Measurements from ENCODE around the gene PSG4. TPM values are rescaled to one million over a fixed set of nuclear protein-coding genes. Genes with fewer than 3 reads are reported as not detected.
"Not testable (repeated sequence)": the region's sequence is repeated elsewhere in the genome, so short reads cannot be mapped to it uniquely, and the experiment has no call there.

Gene PSG4
- total and polyA plus RNA-seq, 2 of the 8 experiments (the other 6 are each of a cell fraction or from before 2014, with no cell fraction given) = not detected

- 86% methylated on average over 1 of the region's 1 CpG; no CpG with 5 or more reads in 1 of the 2 experiments for WGBS, 2 experiments (ENCODE audit: extremely low coverage in 1 of 2, insufficient coverage in 1 of 2, insufficient read length in 1 of 2, insufficient replicate concordance in 2 of 2, low coverage in 1 of 2, low lambda C conversion rate in 2 of 2, missing lambda C conversion rate in 1 of 2)
- H4K20me1 ChIP-seq (replicated peaks in 1 of 2; ENCODE audit: control insufficient read depth in 1 of 2, insufficient read depth in 2 of 2, low read length in 2 of 2); H2BK12ac ChIP-seq (ENCODE audit: low read depth, low read length); H3K18ac ChIP-seq (ENCODE audit: extremely low read depth, low read length); H3K36me3 ChIP-seq (ENCODE audit: control insufficient read depth in 2 of 4, insufficient read depth in 4 of 4, low read length in 3 of 4); H3K27me3 ChIP-seq (replicated peaks in 1 of 4; ENCODE audit: control insufficient read depth in 3 of 4, extremely low read depth in 1 of 4, insufficient read depth in 3 of 4, low read length in 3 of 4); H3K56ac ChIP-seq (replicated peaks; ENCODE audit: insufficient read length, low read depth, low read length); H3K4ac ChIP-seq (replicated peaks; ENCODE audit: insufficient read length, low read depth, low read length); H4K91ac ChIP-seq (replicated peaks; ENCODE audit: insufficient read length, low read length); H4K5ac ChIP-seq (ENCODE audit: insufficient read length, low read depth, low read length); H3K4me2 ChIP-seq (ENCODE audit: insufficient read depth in 1 of 2, low read depth in 2 of 2, low read length in 2 of 2); H3K23ac ChIP-seq (ENCODE audit: insufficient read length); H3K4me3 ChIP-seq (ENCODE audit: extremely low read depth in 1 of 4, insufficient read depth in 2 of 4, low read depth in 3 of 4, low read length in 4 of 4); DNase-seq (ENCODE audit: low read depth in 1 of 2, low spot score in 2 of 2); H3K79me2 ChIP-seq (ENCODE audit: control insufficient read depth in 1 of 2, insufficient read depth in 2 of 2, low read length in 2 of 2); H3K79me1 ChIP-seq (ENCODE audit: low read depth, low read length); H2BK15ac ChIP-seq (ENCODE audit: low read length); H3K4me1 ChIP-seq (replicated peaks in 1 of 4; ENCODE audit: control insufficient read depth in 3 of 4, insufficient read depth in 4 of 4, low read length in 3 of 4); H4K8ac ChIP-seq (ENCODE audit: extremely low read depth, insufficient read depth, low read length); CTCF ChIA-PET (ENCODE audit: partially characterized antibody); H3K14ac ChIP-seq (ENCODE audit: insufficient read length); H3K23me2 ChIP-seq (ENCODE audit: low read depth, low read length); H2AFZ ChIP-seq (ENCODE audit: low read length); H3K9ac ChIP-seq (replicated peaks in 1 of 4; ENCODE audit: extremely low read depth in 1 of 4, low read depth in 3 of 4, low read length in 3 of 4); POLR2A ChIA-PET (ENCODE audit: partially characterized antibody); H2BK5ac ChIP-seq (ENCODE audit: low read depth, low read length); H2AK5ac ChIP-seq (ENCODE audit: low read depth, low read length); H3K27ac ChIP-seq (ENCODE audit: low read depth, low read length); H2BK120ac ChIP-seq (replicated peaks; ENCODE audit: low read depth, low read length); FAIRE-seq; H2BK20ac ChIP-seq (ENCODE audit: low read length): not testable (repeated sequence)
- peaks cover 24 to 49% of the 10 kb centered on the region in 2 experiments; a peak in 3 of 4 replicates for H3K9me3 ChIP-seq (ENCODE audit: insufficient read depth in 2 of 2, low read depth in 1 of 2, low read length in 1 of 2)
Observed at GRCh38 chr19:43226986-43227385, 21.5 kb upstream of the PSG4 start.
